HUDEP-2 (cell line): ENCODE results near the gene DNAH10.
"Not testable (repeated sequence)": the region's sequence is repeated elsewhere in the genome, so short reads cannot be mapped to it uniquely, and the experiment has no call there.

Experiments used
- DNase-seq, 76 experiments: peaks; one replicate each; lab custom pipeline; 2025; ENCODE audit not compliant: unreplicated experiment in 76 of 76; lab: John Stamatoyannopoulos, UW

DNAH10 gene

DNA sequence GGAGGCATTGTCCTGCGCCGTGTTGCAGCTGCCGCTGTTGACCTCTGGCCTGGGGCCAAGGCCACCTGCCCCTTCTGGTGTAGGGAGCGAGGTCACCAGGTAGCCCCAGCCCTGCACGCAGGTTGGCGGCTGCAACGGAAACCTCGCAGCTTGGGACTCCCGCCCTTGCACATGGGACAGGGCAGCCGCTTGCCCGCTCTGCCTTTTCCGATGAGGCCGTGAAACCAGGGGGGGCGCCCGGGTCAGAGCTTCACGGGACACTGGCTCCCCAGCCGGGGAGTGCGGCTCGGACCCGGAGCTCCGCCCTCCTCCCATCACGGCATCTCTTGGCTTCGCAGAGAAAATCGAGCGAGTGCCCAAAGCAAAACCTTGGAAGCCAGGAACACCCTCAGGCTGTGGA, 25.4 kb downstream of the DNAH10 start:
- DNase-seq, result no peak

DNA sequence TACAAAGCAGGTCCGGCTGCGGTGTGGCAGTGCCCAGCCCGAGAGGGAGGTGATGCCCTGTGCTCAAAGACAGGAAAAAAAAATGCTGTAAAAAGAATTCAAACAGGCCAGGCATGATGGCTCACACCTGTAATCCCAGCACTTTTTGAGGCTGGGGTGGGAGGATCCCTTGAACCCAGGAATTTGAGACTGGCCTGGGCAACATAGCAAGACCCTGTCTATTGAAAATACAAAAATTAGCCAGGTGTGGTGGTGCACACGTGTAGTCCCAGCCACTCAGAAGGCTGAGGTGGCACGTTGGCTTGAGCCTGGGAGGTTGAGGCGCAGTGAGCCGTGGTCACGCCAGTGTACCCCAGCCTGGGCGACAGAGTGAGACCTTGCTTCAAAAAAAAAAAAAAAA, 26.4 kb downstream of the DNAH10 start:
- no peak for DNase-seq

DNA sequence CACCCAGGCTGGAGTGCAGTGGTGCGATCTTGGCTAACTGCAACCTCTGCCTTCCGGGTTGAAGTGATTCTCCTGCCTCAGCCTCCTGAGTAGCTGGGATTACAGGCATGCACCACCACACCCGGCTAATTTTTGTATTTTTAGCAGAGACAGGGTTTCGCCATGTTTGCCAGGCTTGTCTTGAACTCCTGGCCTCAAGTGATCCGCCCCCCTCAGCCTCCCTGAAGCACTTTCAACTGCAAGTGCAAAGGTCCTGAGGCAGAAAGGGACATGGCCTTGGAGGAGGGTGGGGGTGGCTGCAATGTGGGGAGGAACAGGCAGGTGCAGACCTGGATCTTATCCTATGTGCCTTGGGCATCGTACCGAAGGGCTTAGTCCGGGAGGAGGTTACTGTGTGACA, 27.3 kb downstream of the DNAH10 start:
- not testable (repeated sequence) for DNase-seq

DNA sequence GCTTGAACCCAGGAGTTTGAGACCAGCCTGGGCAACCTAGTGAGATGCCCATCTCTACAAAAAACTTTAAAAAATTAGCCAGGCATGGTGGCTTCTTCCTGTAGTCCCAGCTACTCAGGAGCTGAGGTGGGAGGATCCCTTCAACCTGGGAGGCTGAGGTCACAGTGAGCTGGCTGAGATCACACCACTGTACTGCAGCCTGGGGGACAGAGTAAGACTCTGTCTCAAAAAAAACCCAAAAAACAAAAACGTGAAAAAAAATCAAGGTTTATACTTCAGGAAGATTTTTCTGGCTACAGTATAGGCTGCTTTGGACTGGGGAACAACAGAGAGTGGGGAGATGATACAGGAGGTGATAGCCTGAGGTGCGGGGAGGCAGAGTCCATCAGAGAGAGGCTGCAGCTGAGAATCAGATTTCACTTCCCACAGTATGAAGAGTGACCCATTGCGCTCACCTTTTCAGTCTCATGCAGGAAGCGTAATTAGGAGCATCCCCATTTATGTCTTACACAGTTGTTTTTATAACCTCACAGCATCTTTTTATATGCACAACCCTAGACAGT, 28.9 kb downstream of the DNAH10 start:
- no peak for DNase-seq

DNA sequence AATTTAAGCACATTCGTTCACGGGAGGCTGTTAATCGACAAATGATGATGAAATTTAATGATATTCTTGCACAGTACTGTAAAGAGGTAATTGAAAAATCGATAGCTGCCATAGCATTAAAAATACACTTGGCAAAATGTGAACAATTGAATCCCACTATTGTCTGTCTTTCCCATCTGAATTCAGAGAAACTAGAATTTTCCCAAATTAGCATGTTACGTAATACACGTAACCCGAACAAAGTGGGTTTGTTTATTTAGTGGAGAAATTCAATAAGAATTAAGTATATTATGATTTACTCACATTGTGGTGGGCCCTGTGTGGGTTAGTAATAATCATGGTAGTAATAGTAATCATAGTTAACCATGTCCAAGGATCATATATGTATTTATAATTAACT, 31.9 kb downstream of the DNAH10 start:
- DNase-seq, result no peak

DNA sequence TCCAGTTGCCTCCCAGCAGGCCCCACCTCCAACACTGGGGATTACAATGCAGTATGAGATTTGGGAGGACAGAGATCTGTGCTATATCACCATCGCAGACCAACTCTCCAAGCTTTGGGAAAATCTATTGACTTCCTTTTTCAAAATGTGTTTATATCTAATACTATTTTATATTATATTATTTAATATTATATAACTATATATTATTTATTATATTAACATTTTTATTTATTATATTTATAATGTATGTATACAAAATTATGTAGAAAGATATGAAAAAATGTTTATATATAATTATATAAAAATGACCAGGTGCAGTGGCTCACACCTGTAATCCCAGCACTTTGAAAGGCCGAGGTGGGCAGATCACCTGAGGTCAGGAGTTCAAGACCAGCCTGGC, 36.4 kb downstream of the DNAH10 start:
- no peak for DNase-seq

DNA sequence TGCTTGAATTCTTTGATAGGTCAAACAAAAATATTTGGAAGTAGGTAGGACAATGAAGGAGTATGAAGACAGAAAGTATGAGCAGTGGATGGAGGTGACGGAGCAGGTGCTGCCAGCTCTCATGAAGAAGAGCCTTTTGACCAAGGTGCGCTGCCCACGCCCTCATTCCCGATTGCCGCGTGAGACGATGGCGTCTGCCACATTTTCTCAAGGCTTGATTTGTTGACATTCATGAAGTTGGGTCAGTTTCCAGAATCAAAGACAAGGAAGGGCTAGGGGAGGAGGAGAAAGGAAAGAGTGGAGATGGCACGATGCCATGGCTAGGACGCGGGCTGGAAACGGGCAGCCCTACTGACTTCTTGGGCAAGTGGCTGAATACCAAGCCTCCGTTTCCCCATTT, 37.1 kb downstream of the DNAH10 start:
- DNase-seq, result no peak

DNA sequence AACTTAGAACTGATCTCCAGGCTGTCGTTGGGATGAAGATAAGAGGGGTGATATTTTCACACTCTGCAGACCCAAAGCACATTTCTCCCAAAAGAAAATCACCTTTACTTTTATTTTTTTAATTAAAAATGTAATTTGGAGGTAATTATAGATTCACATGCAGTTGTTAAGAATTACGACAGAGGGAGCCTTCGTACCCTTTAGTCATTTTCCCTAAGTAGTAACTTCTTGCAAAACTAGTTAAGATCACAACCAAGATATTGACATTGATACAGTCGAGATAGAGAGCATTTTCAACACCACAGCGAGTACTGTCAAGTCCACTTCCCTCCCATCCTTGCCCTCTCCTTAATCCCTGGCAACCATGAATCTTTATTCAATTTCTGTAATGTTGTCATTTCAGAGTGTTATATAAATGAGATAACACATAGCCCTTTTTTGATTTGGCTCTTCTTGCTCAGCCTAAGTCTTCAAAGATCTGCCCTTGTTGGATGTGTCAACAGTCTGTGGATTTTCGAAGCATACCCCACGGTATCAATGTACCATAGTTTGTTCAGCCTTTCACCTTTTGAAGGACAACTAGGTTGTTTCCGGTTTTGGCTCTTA, 39.6 kb downstream of the DNAH10 start:
- peak in 1 of 76 experiments; percentile 21 for DNase-seq

DNA sequence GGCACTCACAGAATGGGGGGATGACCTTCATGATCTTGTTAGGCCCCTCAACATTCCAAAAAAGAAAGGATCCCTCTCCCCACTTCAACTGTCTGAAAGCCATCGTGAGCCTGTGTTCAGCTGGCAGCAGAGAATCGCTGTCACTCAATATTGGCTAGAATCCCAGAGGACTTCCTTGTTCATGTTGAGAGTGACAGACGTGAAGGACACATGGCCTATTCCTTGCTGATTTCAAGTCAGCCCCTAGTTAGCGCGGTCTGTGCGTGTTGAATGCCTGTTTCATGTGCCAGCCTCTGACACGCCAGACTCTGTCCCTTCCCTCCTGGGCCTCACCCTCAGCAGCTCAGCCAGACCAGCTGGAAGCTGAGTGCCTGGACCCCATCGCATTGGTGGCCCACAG, 43.1 kb downstream of the DNAH10 start:
- DNase-seq, result no peak

DNA sequence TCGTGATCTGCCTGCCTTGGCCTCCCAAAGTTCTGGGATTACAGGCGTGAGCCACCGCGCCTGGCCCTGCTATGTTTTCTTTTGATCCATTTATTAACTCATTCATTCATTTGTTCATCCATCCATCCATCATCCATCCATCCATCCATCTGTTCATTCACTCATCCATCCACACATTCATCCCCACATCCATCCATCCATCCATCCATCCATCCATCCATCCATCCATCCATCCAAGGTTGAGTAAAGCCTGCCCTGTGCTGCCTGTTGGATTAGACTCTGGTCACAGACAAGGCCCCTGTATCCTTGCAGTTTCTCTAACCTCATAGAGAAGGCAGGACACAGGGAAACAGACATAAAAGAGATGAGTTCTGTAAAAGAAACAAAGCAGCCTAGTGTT, 44.9 kb downstream of the DNAH10 start:
- no peak for DNase-seq

DNA sequence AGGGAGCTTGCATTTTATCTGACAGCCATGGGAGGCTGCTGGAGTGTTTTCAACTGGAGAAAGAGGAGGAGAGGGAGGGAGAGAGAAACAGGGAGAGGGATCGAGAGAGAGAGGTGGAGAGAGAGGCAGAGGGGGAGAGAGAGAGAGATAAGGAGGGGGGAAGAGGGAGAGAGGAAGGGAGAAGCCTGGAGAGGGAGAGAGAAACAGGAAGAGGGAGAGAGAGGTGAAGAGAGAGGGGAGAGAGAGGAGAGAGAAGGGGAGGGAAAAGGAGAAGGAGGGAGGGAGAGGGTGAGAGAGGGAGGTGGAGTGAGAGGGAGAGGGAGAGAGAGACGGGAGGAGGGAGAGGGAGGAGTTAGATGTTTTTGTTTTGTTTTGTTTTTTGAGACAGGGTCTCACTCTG, 45.6 kb downstream of the DNAH10 start:
- DNase-seq, result no peak

DNA sequence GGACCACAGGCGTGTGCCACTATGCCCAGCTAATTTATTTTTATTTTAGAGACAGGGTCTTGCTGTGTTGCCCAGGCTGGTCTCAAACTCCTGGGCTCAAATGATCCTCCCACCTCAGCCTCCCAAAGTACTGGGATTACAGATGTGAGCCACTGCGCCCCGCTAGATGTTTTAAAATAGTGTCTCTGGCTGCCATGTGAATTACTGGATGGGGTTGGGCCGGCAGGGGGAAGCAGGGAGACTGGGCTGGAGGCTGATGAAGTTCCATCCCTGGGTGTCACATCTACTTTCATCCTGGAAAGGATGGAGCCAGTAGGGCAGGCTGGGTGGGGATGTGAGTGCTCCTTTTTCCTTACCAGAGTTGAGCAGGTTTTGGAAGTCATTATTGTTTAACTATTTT, 46.1 kb downstream of the DNAH10 start:
- no peak for DNase-seq

DNA sequence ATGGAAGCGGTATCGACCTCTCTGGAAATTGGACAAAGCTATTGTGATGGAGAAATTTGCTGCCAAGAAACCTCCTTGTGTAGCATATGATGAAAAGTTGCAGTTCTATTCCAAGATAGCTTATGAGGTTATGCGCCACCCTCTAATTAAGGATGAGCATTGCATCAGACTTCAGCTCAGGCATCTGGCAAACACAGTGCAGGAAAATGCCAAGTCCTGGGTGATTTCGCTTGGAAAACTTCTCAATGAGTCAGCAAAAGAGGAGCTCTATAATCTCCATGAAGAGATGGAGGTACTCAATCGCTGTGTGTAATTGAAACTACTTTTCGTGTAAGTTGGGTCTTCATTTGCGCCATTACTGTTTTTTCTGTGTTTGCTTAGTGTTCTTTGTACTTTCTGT, 51.2 kb downstream of the DNAH10 start:
- DNase-seq, result no peak

DNA sequence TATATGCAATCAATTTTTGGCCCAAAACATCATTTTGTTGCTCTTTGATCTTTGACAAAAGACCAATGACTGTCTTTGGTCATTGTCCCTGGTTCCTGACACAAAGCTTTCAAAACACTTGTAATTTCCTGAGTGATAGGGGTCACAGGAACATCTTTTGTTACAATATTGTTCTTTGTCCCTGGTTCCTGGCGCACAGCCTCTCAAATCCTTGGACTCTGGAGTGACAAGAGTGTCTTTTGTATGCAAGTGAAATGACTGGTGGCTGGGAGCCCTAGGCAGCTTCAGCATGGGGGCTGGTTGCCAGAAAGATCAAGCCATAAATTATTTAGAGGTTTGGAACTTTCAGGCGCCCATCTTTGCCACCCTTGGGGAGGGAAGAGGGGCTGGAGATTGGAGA, 53.9 kb downstream of the DNAH10 start:
- no peak for DNase-seq

DNA sequence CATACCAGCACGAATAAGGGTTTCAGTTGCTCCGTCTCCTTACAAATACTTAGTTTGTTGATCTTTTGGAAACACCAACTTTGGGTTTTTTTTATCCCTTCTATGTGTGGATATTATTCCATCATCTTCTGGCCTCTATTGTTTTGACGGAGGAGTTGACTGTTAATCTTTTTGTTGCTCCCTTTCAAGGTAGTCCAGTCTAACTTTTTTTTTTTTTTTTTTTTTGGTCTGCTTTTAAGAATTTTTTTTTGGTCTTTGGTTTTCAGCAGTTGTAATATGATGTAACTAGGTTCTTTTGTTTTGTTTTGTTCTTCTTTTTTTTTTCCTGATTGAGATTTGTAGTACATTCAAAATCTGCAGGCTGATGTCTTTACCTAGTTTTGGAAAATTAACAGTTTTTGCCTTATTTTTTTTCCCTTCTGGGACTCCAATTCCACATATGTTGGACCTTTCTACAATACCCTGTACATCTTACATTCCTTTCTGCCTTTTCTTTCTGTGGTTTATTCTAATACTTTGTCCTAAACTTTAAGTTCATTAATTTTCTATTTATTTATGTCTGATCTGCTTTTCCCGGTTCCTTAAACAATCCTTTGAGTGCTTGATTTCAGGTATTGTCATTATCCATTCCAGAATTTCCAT, 54.9 kb downstream of the DNAH10 start:
- no peak for DNase-seq

DNA sequence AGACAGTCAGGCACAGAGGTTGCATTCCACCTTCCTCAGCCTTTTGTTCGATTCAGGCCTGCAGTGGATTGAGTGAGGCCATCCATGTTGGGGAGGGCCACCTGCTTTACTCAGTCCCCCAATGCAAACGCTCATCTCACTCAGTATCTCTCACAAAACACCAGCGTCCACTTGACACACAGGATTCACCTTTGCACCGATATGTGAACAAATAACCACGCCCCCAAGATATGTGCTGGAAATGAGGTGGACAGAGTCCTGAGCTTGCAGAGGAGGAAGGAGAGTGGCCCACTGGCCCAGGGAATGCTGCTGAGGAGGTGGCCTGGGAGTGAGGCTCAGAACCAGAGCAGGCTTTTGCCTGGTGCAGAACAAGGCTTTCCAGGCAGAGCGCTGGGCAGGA, 60.7 kb downstream of the DNAH10 start:
- no peak for DNase-seq

DNA sequence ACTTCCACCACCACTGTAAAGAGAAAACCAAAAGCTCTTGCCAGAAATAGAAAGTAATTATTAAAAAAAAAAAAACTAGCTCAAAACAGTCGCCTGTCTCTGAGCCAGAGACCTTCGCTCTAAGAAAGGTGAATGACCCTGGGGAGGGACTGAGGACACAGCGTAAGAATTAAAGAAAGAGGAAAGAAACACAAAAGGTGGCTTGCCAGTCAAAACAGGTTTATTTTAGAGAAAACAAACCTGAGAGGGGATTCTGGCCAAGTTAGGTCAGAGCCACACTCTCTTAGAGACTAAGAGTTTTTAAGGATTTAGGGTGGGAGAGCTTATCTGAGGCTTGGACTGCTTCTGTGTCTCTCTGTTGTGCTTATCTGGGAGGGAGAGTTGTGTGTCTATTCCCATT, 66.0 kb downstream of the DNAH10 start:
- DNase-seq, result no peak

DNA sequence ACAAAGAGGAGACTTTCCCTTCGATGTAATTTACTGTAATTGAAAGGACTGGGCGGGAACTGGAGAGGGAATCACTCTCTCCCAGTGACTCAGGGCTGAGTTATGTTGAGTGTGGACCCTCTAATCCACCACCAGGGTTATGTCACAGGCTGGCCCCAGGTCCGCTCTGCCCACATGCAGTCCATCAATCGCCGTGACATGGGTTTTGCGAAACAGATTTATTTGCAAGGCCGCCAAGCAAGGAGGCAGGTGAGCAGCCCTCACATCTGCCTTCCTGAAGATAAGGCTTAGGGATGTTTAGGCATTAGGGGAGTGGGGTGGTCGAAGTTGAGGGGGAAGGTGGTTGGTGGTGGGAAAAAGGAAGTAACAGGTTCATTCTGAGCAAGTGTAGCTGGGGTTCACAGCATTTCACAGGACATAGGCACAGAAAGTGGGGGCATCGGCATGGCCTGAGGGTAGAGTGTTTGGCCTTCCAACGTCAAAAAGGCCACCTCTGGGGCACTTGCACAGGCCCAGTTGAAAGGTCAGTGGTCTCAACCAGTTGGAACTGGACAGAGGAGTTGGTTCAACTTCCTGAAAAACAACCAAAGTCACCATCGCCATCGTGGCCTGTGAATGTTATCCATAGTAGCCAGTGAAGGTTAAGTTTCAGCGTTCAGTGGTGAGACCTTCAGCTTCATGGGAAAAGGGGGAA, 66.9 kb downstream of the DNAH10 start:
- DNase-seq, result no peak

DNA sequence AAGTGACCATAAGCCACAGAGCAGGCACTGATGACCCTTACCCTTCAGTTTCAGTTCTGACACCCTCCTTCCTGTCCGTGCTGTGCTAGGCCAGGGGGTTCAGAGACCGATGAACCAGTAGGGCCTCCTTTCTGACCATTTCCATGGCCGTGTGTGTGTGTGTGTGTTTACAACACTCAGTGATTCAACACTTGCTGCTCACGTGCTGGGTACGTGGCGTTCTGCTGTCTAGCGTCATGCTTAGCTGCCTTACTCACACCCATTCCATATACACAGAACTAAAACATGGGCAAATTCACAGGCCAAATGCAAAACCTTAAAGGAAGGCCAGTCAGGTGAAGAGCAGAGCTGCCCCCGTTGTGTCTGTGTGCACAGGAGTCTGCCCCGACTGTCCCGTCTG, 67.5 kb downstream of the DNAH10 start:
- DNase-seq, result no peak

DNA sequence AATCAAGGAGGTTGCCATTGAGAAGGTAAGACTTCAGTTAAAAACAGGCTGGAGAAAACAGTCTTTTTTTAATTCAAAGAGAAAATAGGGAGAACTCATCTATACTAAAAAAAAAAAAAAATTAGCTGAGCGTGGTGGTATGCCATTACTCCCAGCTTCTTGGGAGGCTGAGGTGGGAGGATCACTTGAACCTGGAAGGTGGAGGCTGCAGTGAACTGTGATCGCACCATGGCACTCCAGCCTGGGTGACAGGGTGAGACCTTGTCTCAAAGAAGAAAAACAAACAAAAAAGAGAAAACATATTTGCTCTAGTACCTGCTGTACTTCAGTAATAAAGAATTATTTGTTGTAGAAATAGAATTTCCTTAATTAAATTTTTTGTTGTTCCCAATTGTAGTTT, 68.6 kb downstream of the DNAH10 start:
- DNase-seq, result no peak

DNA sequence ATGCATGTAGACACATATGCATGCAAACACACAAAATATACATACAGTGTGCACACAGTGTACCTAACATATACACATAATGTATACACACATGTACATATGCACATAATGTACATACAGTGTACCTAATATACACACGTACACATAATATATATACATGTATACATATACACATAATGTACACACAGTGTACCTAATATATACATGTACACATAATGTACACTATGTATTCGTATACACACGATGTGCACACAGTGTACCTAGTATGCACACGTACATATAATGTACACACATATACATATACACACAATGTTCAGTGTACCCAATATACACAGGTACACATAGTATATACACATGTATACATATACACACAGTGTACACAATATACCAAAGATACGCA, 70.0 kb downstream of the DNAH10 start:
- no peak for DNase-seq

DNA sequence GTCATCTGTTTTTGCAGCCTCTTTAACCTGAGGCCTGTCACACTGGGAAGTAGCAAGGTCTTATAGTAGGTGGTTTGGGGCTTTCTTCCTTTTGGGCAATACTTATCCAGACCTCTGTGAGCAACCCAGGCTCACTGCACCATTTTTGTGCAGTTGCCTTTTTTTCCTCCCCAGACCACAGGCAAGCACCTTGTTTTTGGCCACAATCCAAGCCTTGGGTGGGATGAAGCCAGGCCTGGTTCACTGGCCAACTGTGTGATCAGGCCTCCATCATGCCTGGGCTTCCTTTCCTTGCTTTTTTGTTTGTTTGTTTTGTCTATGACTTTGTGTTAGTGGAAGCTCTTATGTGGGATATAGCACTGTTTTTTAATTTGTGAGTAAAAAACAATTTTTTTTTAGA, 71.7 kb downstream of the DNAH10 start:
- no peak for DNase-seq
